Activated CD8-positive, alpha-beta memory T cell treated with anti-CD3 and anti-CD28 coated beads for 24 hours (primary cell): Measurements from ENCODE around the gene CCDC27.
A peak's percentile ranks its signal among the peaks of the same experiment; 100 is the strongest.

ENCODE experiments used
- DNase-seq: peaks from one replicate; pipeline ENCODE4 v3.0.0-alpha.2; 2020

The CCDC27 gene

GRCh38 chr1:3718764-3719163, 33.5 kb upstream of the CCDC27 start:
- DNase-seq: no peak

DNA sequence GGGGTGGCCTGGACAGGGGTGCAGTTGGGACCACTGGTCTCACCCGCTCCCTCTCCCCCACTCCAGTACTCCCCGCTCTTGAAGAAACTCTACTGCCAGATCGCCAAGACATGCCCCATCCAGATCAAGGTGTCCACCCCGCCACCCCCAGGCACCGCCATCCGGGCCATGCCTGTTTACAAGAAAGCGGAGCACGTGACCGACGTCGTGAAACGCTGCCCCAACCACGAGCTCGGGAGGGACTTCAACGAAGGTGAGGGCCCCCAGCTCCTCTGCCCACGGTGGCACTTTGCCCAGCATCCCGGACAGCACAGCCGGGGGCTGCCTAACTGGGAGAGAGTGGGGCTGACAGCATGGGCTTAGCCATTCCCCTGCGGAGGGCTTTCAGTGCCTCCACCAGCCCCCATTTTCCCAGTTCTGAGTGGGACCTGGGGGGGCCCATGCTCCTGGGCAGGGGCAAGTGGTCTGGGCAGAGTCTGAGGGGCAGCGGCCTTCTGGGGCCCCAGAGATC, 30.2 kb upstream of the CCDC27 start:
- no peak for DNase-seq

GRCh38 chr1:3722846-3723245, 29.4 kb upstream of the CCDC27 start:
- no peak for DNase-seq

DNA sequence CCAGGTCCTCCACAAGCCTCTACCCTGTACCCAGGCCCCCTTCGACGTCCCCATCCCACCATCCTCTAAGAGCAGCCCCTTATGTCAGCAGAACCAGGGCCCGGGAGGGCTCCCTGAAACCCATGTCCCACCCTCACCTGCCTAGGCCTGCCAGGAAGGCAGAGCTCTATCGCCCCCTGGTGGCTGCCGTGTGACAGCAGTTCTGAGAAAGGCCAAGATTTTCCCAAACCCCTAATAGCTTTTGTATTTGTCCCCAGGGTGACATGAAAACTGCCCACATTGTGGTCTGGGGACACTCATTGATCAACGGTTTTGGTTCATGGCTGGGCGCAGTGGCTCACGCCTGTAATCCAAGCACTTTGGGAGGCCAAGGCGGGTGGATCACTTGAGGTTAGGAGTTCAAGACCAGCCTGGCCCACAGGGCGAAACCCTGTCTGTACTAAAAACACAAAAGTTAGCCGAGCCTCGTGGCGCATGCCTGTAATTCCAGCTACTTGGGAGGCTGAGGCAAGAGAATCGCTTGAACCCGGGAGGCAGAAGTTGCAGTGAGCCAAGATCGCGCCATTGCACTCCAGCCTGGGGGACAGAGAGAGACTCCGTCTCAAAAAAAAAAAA, 27.7 kb upstream of the CCDC27 start:
- peak; percentile 90 for DNase-seq

DNA sequence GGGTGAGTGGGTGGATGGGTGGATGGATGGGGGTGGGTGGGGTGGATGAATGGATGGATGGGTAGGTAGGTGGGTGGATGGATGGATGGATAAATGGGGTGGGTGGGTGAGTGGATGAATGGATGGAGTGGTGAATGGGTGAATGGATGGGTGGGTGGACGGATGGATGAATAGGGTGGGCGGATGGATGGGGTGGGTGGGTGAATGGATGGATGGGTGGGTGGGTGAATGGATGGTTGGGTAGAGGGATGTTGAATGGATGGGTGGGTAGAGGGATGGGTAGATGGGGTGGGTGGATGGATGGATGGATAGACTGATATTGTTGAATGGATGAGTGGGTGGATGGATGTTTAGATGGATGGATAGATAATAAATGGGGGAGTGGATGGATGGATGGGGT, 26.9 kb upstream of the CCDC27 start:
- no peak for DNase-seq

- no peak for DNase-seq
These were observed 25.0 kb upstream of the CCDC27 start for GRCh38 chr1:3727042-3727824.

DNA sequence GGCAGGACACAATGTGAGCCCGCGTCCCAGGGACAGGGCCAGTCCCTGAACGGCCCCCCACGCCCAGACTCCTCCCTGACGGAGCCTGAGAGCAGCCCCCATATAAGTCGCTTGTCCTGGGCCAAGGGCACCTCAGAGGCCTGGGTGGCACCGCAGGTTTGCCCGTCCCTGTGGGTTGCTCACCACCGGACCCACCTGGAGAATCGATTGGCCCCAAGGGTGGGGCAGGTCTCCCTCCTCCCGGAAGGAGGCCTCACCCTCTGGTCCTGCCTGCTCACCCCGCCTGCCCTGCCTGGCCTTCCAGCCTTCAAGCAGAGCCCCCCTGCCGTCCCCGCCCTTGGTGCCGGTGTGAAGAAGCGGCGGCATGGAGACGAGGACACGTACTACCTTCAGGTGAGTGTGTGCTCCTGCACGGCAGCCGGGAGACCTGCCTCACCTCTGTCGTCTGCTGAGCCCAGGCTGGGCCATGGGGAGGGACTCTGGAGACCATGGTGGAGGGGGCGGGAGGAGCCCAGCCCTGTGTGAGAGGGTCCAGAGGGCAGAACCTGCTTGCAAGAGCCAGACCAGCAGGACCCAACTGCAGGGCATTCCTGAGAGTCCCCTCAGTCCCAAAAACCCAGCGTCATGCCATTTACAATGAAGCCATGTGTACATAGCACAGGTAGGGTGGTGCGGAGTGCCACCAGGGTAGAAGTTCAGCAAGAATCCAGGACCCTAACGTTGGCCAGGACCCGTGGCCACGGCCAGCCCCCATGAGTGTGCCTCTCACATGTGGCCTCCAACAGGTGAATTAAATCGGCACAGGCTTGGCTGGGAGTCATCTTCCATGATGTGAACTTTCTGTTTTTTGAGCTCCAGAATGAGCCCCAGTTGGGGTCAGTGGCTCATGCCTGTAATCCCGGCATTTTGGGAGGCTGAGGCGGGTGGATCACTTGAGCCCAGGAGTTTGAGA, 24.1 kb upstream of the CCDC27 start:
- no peak for DNase-seq

DNA sequence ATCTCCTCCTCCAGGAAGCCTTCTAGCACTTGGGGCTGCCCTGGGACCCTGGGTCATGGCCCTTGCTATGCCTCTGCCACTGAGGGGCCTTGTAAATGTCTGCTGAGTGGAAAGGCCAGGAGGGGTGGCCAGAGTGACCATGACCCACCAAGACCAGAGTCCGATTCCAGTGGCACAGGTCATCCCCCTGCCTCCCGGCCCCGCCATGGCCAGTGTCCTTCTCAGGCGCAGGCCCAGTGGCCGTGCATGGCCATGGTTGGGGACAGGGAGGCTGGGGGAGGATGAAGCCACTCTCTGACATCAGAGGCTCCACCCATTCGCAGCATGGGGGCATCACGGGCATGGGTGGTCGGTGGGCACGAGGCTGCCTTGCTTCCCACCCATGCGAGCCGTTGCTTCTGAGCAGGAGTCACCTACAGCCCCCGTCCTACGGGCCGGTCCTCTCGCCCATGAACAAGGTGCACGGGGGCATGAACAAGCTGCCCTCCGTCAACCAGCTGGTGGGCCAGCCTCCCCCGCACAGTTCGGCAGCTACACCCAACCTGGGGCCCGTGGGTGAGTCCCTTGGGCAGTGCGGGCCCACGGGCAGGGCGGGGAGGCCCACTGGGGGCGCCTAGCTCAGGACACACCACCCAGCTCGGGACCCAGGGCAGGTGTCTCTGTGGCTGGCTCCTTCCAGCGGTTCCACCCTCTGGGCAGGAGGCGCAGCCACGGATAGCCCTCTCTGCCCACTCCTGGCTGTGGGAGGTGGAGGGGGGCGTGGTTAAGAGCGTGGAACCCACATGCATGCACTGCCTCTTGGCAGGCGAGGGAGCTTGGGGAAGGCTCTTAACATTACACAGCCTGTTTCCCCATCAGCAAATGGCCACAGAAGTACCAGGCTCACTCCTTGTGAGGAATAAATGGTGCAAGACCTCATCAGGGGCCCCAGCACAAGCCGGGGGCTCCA, 22.4 kb upstream of the CCDC27 start:
- DNase-seq: no peak

- no peak for DNase-seq
These were observed 21.6 kb upstream of the CCDC27 start for GRCh38 chr1:3730543-3731247.

DNA sequence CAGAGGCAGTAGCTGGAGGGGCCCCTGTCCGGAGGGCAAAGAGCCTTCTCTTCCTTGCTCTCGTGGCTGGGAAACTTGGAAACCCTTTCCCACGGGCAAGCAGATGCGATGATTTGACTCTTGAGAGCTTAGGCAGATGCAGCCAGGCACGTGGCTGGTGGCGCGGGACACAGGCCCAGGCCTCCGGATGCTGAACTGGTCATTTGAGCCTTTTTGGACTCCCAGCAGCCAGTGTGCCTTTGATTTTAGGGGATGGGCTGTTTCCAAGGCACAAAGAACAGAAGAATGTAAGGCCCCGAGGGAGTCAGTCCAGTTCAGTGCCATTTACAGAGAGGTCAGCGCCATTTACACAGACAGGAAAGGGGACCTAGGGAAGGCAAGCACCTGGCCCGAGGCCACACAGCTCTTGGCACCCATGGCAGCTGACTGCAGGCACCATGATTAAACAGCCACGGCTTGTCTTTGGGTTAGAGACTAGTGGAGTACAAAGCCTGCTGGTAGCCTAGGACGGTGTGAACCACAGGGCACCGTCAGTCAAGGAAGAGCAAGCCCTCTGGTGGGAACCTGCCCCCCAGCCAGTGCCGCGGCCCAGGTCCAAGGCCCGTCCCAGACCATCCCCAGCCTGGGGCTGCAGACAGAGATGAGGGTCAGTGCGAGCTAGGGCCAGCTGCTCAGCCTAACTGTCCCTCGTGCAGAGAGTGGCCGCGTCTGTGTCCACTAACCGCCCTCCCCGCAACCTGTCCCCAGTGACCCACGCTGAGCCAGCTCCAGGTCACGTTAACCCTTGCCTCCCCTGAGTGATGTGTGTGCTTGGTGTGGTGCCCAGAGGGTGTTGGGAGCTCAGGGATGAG, 20.4 kb upstream of the CCDC27 start:
- DNase-seq: no peak

DNA sequence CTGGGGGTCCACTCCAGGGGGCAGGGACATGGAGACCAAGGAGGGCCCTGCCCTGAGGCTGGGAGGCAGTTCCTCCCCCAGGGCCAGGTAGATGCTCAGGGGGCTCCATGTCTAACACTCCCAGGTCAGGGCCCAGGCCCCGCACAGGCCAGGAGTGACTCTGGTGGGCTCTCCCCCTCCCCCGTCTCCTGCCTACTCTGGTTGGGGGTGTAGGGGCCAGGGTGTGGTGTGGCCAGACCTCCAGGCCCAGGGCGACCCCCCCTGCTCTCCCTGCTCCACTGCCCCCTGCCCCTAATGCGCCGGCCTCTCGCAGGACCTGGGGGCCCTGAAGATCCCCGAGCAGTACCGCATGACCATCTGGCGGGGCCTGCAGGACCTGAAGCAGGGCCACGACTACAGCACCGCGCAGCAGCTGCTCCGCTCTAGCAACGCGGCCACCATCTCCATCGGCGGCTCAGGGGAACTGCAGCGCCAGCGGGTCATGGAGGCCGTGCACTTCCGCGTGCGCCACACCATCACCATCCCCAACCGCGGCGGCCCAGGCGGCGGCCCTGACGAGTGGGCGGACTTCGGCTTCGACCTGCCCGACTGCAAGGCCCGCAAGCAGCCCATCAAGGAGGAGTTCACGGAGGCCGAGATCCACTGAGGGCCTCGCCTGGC, 19.7 kb upstream of the CCDC27 start:
- DNase-seq: no peak

GRCh38 chr1:3733094-3733882, 19.0 kb upstream of the CCDC27 start:
- no peak for DNase-seq

DNA sequence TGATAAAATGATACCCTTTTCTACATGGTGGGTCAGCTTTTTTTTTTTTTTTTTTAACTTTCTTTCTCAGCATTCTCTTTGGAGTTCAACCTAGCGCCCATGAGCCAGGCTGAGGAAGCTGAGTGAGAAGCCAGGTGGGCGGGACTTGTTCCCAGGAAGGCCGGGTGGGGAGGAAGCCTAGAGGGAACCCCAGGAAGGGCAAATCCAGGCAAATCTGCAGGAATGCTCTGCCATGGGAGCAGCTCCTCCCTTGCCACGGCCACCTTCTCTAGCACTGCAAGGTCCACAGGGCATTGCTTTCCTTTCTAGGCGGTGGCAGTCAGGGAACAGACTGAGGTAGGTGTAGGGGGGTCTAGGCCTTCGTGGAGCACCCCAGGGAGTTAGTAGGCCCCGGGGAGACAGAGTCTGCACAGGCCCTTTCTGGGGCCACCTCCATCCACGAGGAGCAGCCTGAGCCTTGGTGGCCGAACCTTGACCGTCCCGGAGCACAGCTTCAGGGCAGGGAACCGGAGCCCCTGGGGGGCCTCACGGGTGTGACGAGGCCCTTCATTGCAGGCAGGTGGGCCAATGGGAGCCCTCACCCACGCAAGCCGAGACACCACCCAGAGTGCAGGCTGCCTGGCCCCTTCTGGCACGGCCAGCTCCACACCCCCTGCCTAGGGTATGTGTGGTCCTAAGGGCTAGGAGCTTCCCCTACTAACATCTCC, 18.2 kb upstream of the CCDC27 start:
- DNase-seq: no peak

- DNase-seq: no peak
These were observed 17.6 kb upstream of the CCDC27 start for GRCh38 chr1:3734602-3735001.

DNA sequence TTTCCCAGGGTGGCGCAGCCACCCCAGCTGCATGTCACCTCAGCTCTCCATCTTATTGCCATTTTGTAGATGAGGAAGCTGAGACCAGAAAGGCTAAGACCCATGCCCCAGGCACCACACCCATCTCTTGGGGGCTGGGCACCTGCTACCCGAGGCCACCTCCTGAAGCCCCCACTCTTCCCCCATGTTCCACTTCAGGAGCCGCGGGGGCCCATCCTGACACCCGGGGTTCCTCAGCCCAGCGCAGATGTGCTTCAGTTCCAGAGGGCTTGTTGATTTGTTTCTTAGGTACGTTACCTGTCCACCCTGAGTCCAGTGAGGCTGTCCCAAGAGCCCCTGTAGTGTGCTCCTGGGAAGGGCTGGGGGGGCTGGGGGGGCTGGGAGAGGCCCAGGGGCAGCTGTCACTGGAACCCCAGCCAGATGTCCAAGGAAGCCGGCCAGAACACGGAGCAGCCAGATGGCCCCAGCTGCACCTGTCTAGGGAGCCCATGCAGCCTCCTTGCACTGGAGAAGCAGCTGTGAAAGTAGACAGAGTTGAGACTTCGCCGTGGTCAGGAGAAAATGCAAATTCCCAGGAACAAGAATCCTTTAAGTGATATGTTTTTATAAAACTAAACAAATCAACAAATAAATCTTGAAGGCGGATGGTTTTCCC, 17.1 kb upstream of the CCDC27 start:
- DNase-seq: no peak

- DNase-seq: no peak
These were observed 16.6 kb upstream of the CCDC27 start for GRCh38 chr1:3735688-3736087.

GRCh38 chr1:3736131-3736561, 16.1 kb upstream of the CCDC27 start:
- no peak for DNase-seq

- no peak for DNase-seq
These were observed 15.5 kb upstream of the CCDC27 start for GRCh38 chr1:3736708-3737107.
